ENCODE results near the gene IDH2. TPM values are rescaled to one million over a fixed set of nuclear protein-coding genes. Genes with fewer than 3 reads are reported as not detected.

IDH2 gene
- total and polyA plus RNA-seq, 2 of the 13 experiments (the other 11 are each of a cell fraction or from before 2014, with no cell fraction given), result 121 to 145 TPM

GRCh38 chr15:90035095-90035839 is 67.0 kb downstream of the IDH2 start (continued):
- TF ChIP-seq ZNF274 (CRISPR knock-in tag; IDR thresholded peaks at IDR 0.05), result 0 out of 2 replicates have a peak, but pooled peaks have one; percentile 28
- no peak for TF ChIP-seq SIN3B (IDR thresholded peaks at IDR 0.05; ENCODE audit: low read length)
- TF ChIP-seq FOXA3 (CRISPR knock-in tag; IDR thresholded peaks at IDR 0.05), result peak; percentile 83
- 0 out of 2 replicates have a peak, but pooled peaks have one; percentile 50 for TF ChIP-seq ZSCAN25 (CRISPR knock-in tag; IDR thresholded peaks at IDR 0.05)
- no peak for TF ChIP-seq SOX6 (IDR thresholded peaks at IDR 0.05)
- peak; percentile 65 for TF ChIP-seq SOX6 (CRISPR knock-in tag; IDR thresholded peaks at IDR 0.05)
- peak; percentile 66 for TF ChIP-seq PAXIP1 (CRISPR knock-in tag; conservative IDR thresholded peaks at IDR 0.05)
- TF ChIP-seq, protein P1, sequence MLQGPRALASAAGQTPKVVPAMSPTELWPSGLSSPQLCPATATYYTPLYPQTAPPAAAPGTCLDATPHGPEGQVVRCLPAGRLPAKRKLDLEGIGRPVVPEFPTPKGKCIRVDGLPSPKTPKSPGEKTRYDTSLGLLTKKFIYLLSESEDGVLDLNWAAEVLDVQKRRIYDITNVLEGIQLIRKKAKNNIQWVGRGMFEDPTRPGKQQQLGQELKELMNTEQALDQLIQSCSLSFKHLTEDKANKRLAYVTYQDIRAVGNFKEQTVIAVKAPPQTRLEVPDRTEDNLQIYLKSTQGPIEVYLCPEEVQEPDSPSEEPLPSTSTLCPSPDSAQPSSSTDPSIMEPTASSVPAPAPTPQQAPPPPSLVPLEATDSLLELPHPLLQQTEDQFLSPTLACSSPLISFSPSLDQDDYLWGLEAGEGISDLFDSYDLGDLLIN (CRISPR knock-in tag; IDR thresholded peaks at IDR 0.05; ENCODE audit: borderline replicate concordance), result no peak
- no peak for TF ChIP-seq ATM (IDR thresholded peaks at IDR 0.05; ENCODE audit: borderline replicate concordance)
- no peak for TF ChIP-seq TAF1 (CRISPR knock-in tag; IDR thresholded peaks at IDR 0.05)
- TF ChIP-seq CSRNP1 (CRISPR knock-in tag; IDR thresholded peaks at IDR 0.05), result no peak
- TF ChIP-seq, protein P2, sequence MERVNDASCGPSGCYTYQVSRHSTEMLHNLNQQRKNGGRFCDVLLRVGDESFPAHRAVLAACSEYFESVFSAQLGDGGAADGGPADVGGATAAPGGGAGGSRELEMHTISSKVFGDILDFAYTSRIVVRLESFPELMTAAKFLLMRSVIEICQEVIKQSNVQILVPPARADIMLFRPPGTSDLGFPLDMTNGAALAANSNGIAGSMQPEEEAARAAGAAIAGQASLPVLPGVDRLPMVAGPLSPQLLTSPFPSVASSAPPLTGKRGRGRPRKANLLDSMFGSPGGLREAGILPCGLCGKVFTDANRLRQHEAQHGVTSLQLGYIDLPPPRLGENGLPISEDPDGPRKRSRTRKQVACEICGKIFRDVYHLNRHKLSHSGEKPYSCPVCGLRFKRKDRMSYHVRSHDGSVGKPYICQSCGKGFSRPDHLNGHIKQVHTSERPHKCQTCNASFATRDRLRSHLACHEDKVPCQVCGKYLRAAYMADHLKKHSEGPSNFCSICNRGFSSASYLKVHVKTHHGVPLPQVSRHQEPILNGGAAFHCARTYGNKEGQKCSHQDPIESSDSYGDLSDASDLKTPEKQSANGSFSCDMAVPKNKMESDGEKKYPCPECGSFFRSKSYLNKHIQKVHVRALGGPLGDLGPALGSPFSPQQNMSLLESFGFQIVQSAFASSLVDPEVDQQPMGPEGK (CRISPR knock-in tag; IDR thresholded peaks at IDR 0.05), result no peak
- TF ChIP-seq ZSCAN5A (CRISPR knock-in tag; IDR thresholded peaks at IDR 0.05; ENCODE audit: borderline replicate concordance), result no peak
- TF ChIP-seq GPN1 (CRISPR knock-in tag; IDR thresholded peaks at IDR 0.05; ENCODE audit: borderline replicate concordance), result no peak
- no peak for TF ChIP-seq SSRP1 (CRISPR knock-in tag; IDR thresholded peaks at IDR 0.05)
- TF ChIP-seq HMG20A (CRISPR knock-in tag; IDR thresholded peaks at IDR 0.05; ENCODE audit: borderline replicate concordance), result no peak
- peak; percentile 7; the same call in 1 of the 2 replicates for TF ChIP-seq ZNF263 (CRISPR knock-in tag; IDR thresholded peaks at IDR 0.05)
- TF ChIP-seq NR2F6 (IDR thresholded peaks at IDR 0.05), result no peak
- no peak for TF ChIP-seq NR2F6 (CRISPR knock-in tag; IDR thresholded peaks at IDR 0.05)
- TF ChIP-seq MAF1 (CRISPR knock-in tag; IDR thresholded peaks at IDR 0.05; ENCODE audit: borderline replicate concordance), result no peak
- no peak for TF ChIP-seq ZNF841 (CRISPR knock-in tag; IDR thresholded peaks at IDR 0.05; ENCODE audit: borderline replicate concordance)
